H1 (cell line): ENCODE results near the gene KLHL28. TPM values are rescaled to one million over a fixed set of nuclear protein-coding genes. Genes with fewer than 3 reads are reported as not detected.

Experiments
- ASH2L ChIP-seq: fragments of 200-600, 300-600 bp; sonication (generic); IDR thresholded peaks from one replicate; pipeline ENCODE4 v1.7.1; 2017; ENCODE audit warnings: low read length
- HDAC6 ChIP-seq: IDR thresholded peaks from one replicate; pipeline ENCODE4 v1.7.1; 2012; ENCODE audit warnings: low read depth, mild to moderate bottlenecking, inconsistent platforms, low read length, moderate library complexity
- POLR2A ChIP-seq, 2 experiments: IDR thresholded peaks; 1 replicate in 1 of 2; 2 replicates in 1 of 2; pipeline ENCODE4 v1.6.1; 2011; ENCODE audit warnings: low read depth in 2 of 2, low read length in 2 of 2, mild to moderate bottlenecking in 2 of 2; ENCODE audit errors: control extremely low read depth in 1 of 2
- SIRT6 ChIP-seq: IDR thresholded peaks from one replicate; pipeline ENCODE4 v1.7.1; 2012; ENCODE audit warnings: low read length, inconsistent platforms
- TAF7 ChIP-seq: optimal IDR thresholded peaks from 2 replicates; pipeline ENCODE3; 2011; ENCODE audit warnings: low read depth, mild to moderate bottlenecking, inconsistent platforms, low read length, moderate library complexity, borderline replicate concordance
- polyA plus RNA-seq, 7 experiments: library from polyadenylated mRNA; depleted of rRNA in 3 of 7; stranded (reverse) in 5 of 7; unstranded in 2 of 7; fragments of >200 nt in 5 of 7; fragments of 200-250 nt in 2 of 7; gene quantifications; 1 replicate in 5 of 7; 2 replicates in 1 of 7; 4 replicates in 1 of 7; pipeline versions ENCODE4 v1.2.1 to v1.2.3, GENCODE V29; 2011 to 2013; ENCODE audit warnings: missing spikeins in 2 of 7, mixed read lengths in 2 of 7
- total RNA-seq: library from RNA; stranded (reverse); fragmentation: NEBNext Ultra II Directional; extraction: Animal tissue kit (Norgen Biotek cat#: 25700); gene quantifications from 2 replicates; pipeline ENCODE4 v1.2.1, GENCODE V29; 2021
- TF ChIP-seq, protein P1 (sequence below): fragments of 300-600 bp; sonication (generic); IDR thresholded peaks from 2 replicates; pipeline ENCODE4 v1.7.1; 2012; ENCODE audit warnings: low read length, moderate library complexity, mild to moderate bottlenecking, inconsistent platforms; ENCODE audit not compliant: insufficient replicate concordance

KLHL28 gene
- total and polyA plus RNA-seq, 2 of the 8 experiments (the other 6 are each of a cell fraction or from before 2014, with no cell fraction given), result 3.3 to 10.5 TPM

DNA sequence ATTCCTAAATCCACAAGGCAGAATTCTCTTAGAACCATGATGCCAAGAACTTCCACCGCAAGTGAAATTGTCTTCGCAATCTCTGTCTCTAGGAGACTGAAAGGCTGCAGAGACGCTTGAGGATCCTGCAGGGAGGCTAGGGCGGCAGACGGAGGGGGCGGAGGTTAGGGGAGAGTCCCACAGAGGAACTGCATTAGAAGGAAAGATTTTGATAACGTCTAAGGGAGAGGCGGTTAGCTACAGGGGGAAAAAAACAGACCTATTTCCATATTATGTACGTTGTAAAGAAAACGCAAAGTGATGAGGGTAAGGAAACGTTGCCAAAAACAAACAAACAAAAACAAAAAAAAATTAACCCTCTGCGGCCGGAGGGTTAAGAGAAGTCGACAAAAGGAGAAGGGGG, 595 bp downstream of the KLHL28 start (continued):
- TF ChIP-seq, protein P1, sequence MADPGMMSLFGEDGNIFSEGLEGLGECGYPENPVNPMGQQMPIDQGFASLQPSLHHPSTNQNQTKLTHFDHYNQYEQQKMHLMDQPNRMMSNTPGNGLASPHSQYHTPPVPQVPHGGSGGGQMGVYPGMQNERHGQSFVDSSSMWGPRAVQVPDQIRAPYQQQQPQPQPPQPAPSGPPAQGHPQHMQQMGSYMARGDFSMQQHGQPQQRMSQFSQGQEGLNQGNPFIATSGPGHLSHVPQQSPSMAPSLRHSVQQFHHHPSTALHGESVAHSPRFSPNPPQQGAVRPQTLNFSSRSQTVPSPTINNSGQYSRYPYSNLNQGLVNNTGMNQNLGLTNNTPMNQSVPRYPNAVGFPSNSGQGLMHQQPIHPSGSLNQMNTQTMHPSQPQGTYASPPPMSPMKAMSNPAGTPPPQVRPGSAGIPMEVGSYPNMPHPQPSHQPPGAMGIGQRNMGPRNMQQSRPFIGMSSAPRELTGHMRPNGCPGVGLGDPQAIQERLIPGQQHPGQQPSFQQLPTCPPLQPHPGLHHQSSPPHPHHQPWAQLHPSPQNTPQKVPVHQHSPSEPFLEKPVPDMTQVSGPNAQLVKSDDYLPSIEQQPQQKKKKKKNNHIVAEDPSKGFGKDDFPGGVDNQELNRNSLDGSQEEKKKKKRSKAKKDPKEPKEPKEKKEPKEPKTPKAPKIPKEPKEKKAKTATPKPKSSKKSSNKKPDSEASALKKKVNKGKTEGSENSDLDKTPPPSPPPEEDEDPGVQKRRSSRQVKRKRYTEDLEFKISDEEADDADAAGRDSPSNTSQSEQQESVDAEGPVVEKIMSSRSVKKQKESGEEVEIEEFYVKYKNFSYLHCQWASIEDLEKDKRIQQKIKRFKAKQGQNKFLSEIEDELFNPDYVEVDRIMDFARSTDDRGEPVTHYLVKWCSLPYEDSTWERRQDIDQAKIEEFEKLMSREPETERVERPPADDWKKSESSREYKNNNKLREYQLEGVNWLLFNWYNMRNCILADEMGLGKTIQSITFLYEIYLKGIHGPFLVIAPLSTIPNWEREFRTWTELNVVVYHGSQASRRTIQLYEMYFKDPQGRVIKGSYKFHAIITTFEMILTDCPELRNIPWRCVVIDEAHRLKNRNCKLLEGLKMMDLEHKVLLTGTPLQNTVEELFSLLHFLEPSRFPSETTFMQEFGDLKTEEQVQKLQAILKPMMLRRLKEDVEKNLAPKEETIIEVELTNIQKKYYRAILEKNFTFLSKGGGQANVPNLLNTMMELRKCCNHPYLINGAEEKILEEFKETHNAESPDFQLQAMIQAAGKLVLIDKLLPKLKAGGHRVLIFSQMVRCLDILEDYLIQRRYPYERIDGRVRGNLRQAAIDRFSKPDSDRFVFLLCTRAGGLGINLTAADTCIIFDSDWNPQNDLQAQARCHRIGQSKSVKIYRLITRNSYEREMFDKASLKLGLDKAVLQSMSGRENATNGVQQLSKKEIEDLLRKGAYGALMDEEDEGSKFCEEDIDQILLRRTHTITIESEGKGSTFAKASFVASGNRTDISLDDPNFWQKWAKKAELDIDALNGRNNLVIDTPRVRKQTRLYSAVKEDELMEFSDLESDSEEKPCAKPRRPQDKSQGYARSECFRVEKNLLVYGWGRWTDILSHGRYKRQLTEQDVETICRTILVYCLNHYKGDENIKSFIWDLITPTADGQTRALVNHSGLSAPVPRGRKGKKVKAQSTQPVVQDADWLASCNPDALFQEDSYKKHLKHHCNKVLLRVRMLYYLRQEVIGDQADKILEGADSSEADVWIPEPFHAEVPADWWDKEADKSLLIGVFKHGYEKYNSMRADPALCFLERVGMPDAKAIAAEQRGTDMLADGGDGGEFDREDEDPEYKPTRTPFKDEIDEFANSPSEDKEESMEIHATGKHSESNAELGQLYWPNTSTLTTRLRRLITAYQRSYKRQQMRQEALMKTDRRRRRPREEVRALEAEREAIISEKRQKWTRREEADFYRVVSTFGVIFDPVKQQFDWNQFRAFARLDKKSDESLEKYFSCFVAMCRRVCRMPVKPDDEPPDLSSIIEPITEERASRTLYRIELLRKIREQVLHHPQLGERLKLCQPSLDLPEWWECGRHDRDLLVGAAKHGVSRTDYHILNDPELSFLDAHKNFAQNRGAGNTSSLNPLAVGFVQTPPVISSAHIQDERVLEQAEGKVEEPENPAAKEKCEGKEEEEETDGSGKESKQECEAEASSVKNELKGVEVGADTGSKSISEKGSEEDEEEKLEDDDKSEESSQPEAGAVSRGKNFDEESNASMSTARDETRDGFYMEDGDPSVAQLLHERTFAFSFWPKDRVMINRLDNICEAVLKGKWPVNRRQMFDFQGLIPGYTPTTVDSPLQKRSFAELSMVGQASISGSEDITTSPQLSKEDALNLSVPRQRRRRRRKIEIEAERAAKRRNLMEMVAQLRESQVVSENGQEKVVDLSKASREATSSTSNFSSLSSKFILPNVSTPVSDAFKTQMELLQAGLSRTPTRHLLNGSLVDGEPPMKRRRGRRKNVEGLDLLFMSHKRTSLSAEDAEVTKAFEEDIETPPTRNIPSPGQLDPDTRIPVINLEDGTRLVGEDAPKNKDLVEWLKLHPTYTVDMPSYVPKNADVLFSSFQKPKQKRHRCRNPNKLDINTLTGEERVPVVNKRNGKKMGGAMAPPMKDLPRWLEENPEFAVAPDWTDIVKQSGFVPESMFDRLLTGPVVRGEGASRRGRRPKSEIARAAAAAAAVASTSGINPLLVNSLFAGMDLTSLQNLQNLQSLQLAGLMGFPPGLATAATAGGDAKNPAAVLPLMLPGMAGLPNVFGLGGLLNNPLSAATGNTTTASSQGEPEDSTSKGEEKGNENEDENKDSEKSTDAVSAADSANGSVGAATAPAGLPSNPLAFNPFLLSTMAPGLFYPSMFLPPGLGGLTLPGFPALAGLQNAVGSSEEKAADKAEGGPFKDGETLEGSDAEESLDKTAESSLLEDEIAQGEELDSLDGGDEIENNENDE, result no peak
- TF ChIP-seq ASH2L, result peak; percentile 14
- no peak for TF ChIP-seq TAF7
- no peak for TF ChIP-seq HDAC6
- TF ChIP-seq SIRT6, result no peak
- TF ChIP-seq POLR2A (IDR thresholded peaks at IDR 0.05; ENCODE audit: control extremely low read depth in 1 of 2, low read depth in 2 of 2, low read length in 2 of 2), result peak in 1 of 2 experiments; percentile 1; a peak in 1 of 3 replicates
